GM12874 (cell line): ENCODE data around the gene CDC42BPA.

Experiments
- TF ChIP-seq, protein P1 (sequence below): IDR thresholded peaks from 2 replicates; pipeline ENCODE4 v1.5.1; 2011; ENCODE audit warnings: low read depth, mild to moderate bottlenecking, control low read depth, low read length, moderate library complexity; ENCODE audit not compliant: insufficient read depth

CDC42BPA gene

GRCh38 chr1:227174164-227174563, 144.1 kb downstream of the CDC42BPA start:
- TF ChIP-seq, protein P1, sequence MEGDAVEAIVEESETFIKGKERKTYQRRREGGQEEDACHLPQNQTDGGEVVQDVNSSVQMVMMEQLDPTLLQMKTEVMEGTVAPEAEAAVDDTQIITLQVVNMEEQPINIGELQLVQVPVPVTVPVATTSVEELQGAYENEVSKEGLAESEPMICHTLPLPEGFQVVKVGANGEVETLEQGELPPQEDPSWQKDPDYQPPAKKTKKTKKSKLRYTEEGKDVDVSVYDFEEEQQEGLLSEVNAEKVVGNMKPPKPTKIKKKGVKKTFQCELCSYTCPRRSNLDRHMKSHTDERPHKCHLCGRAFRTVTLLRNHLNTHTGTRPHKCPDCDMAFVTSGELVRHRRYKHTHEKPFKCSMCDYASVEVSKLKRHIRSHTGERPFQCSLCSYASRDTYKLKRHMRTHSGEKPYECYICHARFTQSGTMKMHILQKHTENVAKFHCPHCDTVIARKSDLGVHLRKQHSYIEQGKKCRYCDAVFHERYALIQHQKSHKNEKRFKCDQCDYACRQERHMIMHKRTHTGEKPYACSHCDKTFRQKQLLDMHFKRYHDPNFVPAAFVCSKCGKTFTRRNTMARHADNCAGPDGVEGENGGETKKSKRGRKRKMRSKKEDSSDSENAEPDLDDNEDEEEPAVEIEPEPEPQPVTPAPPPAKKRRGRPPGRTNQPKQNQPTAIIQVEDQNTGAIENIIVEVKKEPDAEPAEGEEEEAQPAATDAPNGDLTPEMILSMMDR, result no peak

DNA sequence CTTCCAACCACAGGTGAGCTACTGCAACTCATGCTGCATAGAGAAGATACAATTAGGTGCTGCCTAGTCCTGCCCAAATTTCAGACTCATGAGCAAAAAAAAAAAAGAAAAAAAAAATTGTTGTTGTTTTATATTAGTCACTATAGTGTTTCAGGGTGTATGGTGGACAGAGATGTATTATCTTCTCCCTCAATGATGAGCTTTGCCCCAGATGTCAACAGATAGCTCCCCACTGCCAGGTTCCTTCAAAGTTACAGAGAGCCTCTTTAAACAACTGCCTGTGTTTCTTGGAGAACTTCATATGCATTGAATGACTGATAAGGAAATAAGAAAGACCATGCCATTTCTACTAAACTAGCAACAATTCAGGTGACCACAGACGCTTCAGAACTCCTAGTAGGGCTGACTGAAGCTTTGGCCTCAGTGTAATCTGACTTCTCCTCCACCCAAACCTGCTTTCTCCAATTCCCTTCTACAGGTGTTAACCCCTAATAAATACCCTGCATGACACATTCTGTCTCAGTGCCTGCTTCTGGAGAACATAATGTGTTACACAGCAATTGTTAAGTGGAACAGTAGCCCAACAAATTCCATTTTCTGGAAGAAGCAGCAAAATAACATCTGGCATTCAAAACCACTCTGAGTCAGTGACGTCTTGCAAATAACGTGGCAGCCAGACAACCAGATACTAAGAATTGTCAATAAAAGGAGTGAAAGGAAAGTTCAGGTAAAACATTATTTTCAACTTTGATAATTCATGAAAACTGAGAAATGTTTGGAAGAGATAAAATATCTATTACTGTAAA, 147.7 kb downstream of the CDC42BPA start:
- TF ChIP-seq, protein P1, result no peak

- TF ChIP-seq, protein P1, result no peak
Observed at GRCh38 chr1:227169343-227169742, 148.9 kb downstream of the CDC42BPA start.

DNA sequence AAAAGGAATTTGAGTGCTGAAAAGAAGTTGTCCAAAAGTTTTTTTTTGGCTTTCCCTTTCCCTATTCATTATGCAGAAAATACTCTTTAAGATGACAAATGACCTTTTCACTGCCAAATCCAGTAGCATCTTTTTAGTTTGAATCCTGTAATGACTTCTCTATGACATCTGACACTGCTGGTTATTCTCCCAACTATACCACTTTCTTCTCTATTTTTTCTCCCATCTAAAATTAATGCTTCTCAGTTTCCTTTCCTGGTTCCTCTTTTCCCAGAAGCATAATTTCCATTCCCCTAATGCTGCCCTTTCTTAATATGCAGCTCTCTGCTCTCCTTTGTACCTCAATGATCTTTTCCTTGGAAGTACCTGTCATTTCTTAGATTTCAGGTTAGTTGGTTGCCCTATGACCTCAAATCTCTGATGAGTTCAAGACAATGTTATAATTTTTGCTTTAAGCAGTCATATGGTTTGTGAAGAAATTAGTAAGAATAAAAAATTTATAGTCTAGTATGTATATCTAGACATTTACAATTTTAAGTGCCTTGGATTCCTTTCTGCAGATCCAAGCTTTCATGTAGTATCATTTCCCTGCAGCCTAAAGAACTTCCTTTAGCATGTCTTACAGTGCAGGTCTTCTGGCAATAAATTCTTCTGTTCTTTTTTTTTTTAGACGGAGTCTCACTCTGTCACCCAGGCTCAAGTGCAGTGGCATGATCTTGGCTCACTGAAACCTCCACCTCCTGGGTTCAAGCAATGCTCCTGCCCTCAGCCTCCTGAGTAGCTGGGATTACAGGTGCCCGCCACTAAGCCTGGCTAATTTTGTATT, 150.8 kb downstream of the CDC42BPA start:
- TF ChIP-seq, protein P1, result no peak

DNA sequence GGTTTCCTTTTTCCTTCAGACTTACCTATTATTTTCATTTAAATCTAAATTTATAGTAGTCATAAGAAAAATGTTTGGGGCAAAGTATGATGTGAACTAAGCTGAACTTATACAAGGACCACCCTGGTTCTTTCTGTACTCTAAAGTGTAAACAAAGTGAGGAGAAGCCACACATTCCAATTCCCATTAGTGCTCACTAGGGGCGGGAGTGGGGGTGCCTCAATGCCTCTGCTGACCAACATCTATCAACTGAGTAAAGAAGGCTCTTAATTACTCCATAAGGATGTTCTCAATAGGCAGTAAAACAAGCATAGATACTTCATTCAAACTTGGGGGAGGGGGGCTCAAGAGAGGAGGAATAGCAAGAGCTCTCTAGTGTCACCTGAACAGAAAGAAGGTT, 151.7 kb downstream of the CDC42BPA start:
- TF ChIP-seq, protein P1, result no peak

DNA sequence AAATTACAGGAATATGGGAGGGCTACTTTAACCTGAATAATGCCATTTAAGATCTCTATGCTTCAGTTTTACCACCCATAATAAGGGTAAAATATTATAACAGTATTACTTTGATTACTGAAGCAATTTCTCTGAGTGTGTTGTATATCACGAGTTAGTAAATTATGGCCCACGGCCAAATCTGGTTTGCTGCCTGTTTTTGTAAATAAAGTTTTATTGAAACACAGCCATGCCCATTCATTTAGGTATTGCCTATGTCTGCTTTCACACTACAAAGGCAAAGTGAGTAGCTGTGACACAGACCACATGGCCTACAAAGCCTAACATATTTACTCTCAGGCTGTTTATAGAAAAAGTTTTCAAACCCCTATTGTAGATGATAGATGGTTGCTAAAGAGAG, 156.8 kb downstream of the CDC42BPA start:
- TF ChIP-seq, protein P1, result no peak

GRCh38 chr1:227156520-227156919, 161.8 kb downstream of the CDC42BPA start:
- TF ChIP-seq, protein P1, result no peak
